NCI-H2196 (cell line): ENCODE results near the gene SLC25A18.
"Not testable (repeated sequence)": the region's sequence is repeated elsewhere in the genome, so short reads cannot be mapped to it uniquely, and the experiment has no call there.

ENCODE experiments used
- DNase-seq: peaks from one replicate; lab custom pipeline; 2025; ENCODE audit not compliant: unreplicated experiment; lab: John Stamatoyannopoulos, UW

SLC25A18 gene

GRCh38 chr22:17603668-17604067, 40.4 kb downstream of the SLC25A18 start:
- no peak for DNase-seq

DNA sequence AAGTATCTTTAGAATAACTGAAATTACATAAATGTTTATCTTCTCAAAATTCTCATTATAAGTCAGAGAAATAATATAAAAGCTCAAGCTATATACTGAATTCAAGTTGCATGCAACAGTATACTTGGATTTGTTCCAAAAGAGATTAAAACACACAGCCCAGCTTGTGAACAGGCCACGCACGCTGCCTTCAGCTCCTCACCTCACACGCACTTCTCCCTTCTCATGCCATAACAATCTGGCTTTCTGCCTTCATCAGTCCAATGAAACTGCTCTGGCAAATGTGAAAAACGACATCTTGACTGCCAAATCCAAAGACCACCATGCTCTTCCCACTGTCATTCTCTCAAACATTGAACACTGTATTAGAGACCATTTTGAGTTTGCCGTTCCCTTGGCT, 43.2 kb downstream of the SLC25A18 start:
- no peak for DNase-seq

- no peak for DNase-seq
These were observed 44.7 kb downstream of the SLC25A18 start for GRCh38 chr22:17607891-17608521.

- DNase-seq: no peak
These were observed 48.8 kb downstream of the SLC25A18 start for GRCh38 chr22:17612057-17612456.

DNA sequence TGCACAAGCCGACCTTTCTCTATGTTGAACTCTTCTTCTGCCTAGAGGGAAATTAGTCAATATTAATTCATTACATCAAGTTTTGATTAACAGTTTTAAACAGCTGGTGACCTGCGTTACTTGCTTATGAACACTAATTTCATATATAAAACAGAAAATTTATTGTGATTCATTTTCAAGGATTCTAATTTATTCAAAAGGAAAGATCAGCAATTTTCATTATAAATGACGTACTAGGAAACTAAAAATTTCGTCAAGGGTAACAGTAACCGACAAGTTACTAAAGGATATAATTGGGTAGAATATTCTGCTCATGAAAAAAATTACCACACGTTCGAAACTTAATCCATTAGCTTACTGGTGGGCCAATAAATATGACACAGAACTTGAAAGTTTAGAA, 50.0 kb downstream of the SLC25A18 start:
- DNase-seq: no peak

DNA sequence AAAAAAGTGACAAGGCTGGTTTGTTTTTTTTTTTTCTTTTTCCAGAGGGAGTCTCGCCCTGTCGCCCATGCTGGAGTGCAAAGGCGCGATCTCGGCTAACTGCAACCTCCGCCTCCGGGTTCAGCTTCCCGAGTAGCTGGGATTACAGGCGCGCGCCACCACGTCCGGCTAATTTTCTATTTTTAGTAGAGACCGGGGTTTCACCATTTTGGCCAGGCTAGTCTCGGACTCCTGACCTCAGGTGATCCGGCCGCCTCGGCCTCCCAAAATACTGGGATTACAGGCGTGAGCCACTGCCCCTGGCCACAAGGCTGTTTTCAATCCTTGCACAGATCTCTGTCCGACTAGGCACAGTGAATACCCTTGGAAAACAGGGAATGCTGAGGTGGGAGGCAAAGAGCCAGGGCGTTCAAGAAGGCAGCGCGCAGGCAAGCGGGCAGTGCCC, 64.7 kb downstream of the SLC25A18 start:
- DNase-seq: no peak

DNA sequence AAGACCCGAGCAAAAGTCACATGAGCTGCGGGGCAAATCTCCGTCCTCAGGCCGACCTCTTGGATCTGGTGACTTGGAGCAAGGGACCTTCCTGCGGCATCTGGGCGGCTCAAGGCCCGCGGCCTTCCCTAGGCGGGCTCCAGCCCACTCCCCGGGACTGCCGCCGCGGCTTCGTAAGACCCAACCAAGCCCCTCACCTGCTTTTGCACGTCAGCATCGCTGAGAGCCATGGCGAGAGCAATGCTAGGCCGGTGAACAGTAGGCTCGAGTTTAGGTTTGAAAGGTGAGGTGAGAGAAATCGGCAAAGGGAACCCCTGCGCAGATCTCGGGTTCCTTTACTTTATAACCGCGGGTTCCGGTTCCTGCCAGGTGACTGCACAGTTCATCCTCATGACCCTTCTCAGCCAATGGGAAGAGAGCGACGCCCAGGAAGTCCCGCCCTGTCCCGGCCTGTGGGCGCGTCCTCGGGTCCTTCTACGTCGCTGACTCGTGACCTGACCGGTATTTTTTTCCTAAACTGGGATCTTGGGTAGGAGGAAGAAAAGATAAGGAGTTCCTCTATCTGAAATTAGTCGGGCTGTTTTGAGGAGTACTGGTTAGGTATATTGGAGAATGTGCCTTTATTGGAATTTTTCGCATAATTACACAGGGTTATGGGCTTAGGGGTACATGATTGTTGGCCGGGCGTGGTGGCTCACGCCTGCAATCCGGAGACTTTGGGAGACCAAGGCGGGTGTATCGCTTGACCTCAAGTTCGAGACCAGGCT, 65.3 kb downstream of the SLC25A18 start, which contains the start of gene ATP6V1E1:
ATP6V1E1 (minus strand) TSS at position 344 of the 767 bp plus-strand sequence; CDS start at position 230, 114 bp downstream.
- DNase-seq: peak; percentile 95

DNA sequence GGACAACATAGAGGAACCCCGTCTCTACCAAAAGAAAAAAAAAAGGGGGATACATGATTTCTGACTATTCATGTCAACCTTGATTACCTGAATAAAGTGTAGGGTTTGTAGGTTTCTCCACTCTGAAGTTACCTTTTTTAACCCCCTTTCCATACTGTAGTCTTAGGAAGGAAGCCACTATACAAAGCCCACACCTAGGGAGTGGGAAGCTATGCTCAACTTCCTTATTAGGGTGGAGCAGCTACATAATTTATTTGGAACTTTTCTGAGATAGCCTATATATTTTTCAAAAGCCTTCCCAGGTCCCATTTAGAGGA, 65.8 kb downstream of the SLC25A18 start:
- DNase-seq: no peak

DNA sequence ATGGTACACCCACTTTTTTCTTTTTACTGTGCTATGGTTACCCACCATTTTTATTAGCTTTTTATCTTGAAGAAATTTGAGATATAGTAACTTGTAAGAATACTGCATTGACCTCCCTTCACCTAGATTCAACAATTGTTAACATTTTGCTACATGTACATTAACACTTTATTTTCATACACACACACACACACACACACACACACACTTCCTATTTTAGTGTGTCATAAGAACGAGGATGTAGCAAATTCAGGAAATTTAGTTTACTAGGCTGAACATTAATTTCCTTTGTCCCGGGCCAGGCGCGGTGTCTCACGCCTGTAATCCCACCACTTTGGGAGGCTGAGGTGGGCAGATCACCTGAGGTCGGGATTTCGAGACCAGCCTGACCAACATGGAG, 66.3 kb downstream of the SLC25A18 start:
- DNase-seq: no peak

GRCh38 chr22:17631076-17631565, 67.8 kb downstream of the SLC25A18 start:
- no peak for DNase-seq

- peak; percentile 26 for DNase-seq
These were observed 70.1 kb downstream of the SLC25A18 start for GRCh38 chr22:17633217-17633997.

DNA sequence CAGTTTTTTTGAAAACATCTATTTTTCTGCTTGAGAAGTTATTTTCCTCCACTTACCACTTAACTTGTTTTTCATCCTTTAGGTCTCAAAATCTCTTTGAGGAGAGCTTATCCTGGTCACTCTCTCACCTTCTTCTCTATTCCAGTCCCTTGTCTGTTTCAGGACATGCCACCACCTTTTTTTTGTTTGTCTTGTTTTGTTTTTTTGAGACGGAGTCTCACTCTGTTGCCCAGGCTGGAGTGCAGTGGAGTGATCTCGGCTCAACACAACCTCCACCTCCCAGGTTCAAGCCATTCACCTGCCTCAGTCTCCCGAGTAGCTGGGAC, 70.7 kb downstream of the SLC25A18 start:
- no peak for DNase-seq

DNA sequence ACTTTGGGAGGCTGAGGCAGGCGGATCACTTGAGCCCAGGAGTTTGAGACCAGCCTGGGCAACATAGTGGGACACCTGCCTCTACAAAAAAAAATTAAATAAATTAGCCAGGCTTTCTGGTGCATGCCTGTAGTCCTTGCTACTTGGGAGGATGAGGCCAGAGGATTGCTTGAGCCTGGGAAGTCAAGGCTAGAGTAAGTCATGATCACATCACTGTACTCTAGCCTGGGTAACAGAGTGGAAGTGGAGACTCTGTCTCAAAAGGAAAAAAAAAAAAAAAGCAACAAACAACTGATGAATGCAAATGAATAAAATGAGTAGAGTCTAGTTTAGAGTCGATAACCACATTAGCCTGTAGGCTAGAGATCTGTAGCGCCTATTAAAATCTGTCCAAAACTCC, 71.4 kb downstream of the SLC25A18 start:
- DNase-seq: no peak

DNA sequence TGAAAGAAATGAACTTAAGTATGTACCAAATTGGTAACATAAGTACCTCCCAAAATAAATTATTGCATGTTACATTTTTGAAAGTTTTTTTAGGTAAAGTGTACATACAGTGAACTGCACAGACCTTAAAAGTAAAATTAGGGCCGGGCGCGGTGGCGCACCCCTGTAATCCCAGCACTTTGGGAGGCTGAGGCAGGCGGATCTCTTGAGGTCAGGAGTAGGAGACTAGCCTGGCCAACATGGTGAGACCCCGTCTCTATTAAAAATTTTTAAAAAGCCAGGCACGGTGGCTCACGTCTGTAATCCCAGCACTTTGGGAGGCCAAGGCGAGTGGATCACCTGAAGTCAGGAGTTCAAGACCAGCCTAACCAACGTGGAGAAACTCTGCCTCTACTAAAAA, 73.6 kb downstream of the SLC25A18 start:
- not testable (repeated sequence) for DNase-seq

- no peak for DNase-seq
These were observed 74.3 kb downstream of the SLC25A18 start for GRCh38 chr22:17637490-17638181.

- peak; percentile 59 for DNase-seq
These were observed 74.8 kb downstream of the SLC25A18 start for GRCh38 chr22:17638182-17638431.

DNA sequence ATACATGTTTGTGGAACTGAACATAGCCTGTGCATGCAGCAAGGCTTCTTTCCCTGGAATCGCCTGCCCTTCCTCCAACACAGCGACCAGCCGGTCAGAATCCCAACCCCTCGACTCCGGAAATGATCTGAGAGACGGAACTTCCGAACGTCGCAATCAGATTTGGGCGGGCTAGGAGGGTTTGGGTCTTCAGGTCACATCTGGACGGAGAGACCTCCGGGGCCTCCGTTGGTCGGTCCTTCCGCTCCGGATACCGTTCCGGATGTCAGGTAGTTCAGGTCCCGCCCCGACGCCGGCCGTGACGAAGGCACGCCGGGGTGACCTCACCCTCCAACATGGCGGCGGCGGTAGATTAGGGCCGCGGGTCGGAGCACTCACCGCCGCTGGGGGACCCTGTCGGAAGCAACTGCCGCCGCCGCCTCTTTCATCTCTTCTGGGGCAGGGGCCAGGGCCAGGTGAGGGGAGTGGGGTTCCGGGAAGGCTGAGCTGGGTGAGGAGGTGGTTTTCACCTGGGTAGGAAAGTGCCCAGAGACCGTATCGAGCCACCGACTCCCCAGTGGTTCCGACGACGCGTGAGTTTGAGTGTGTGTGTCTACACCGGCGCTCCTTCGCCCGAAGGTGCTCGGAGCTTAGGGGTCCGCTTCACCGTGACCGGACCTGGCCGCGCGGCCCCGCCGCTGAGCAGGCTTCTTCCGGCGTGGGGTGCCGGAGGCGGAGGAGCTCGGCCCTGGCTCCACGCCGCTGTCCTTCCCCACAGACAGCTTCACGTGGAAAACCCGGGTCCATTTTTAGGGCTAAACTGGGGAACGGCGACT, 75.3 kb downstream of the SLC25A18 start, which contains the start of gene BCL2L13:
BCL2L13 (plus strand) TSS at position 326 of the 815 bp plus-strand sequence. CDS start 16,955 bp downstream, outside the sequence.
- DNase-seq: peak; percentile 95

- DNase-seq: peak; percentile 35
These were observed 76.0 kb downstream of the SLC25A18 start for GRCh38 chr22:17639247-17639741.
